H9 (cell line): ENCODE data around the gene ZMAT5. TPM values are rescaled to one million over a fixed set of nuclear protein-coding genes. Genes with fewer than 3 reads are reported as not detected.

Experiments used
- DNase-seq: peaks from one replicate; pipeline ENCODE4 v3.0.0-alpha.2; 2017
- H2AFZ ChIP-seq: one replicate; pipeline ENCODE4 v1.6.1; 2013; ENCODE audit warnings: mild to moderate bottlenecking, low read length, control low read depth, moderate library complexity
- H2AK5ac ChIP-seq: 2 replicates; pipeline ENCODE4 v1.6.1; 2013; ENCODE audit warnings: low read length, control low read depth, mixed read lengths; ENCODE audit not compliant: insufficient read length
- H2BK120ac ChIP-seq: one replicate; pipeline ENCODE4 v1.6.1; 2013; ENCODE audit warnings: low read depth, mild to moderate bottlenecking, low read length, control low read depth, inconsistent platforms; ENCODE audit not compliant: poor library complexity, severe bottlenecking
- H2BK12ac ChIP-seq: 2 replicates; pipeline ENCODE4 v1.6.1; 2013; ENCODE audit warnings: low read length, control low read depth, mixed read lengths, low read depth; ENCODE audit not compliant: insufficient read length
- H2BK15ac ChIP-seq: 2 replicates; pipeline ENCODE4 v1.6.1; 2013; ENCODE audit warnings: low read depth, low read length, control low read depth
- H2BK20ac ChIP-seq: one replicate; pipeline ENCODE4 v1.6.1; 2013; ENCODE audit warnings: low read depth, mild to moderate bottlenecking, low read length, control low read depth, inconsistent platforms; ENCODE audit not compliant: poor library complexity, severe bottlenecking
- H2BK5ac ChIP-seq: 2 replicates; pipeline ENCODE4 v1.6.1; 2013; ENCODE audit warnings: low read length, control low read depth, mixed read lengths; ENCODE audit not compliant: insufficient read length
- H3K14ac ChIP-seq: 2 replicates; pipeline ENCODE4 v1.6.1; 2013; ENCODE audit warnings: low read length, control low read depth; ENCODE audit not compliant: insufficient read depth
- H3K18ac ChIP-seq: 2 replicates; pipeline ENCODE4 v1.6.1; 2013; ENCODE audit warnings: low read depth, mild to moderate bottlenecking, mixed read lengths, low read length, control low read depth; ENCODE audit not compliant: insufficient read length
- H3K23ac ChIP-seq: 2 replicates; pipeline ENCODE4 v1.6.1; 2013; ENCODE audit warnings: low read length, control low read depth, mixed read lengths, low read depth; ENCODE audit not compliant: insufficient read length
- H3K23me2 ChIP-seq: 2 replicates; pipeline ENCODE4 v1.6.1; 2013; ENCODE audit warnings: low read depth, mild to moderate bottlenecking, mixed read lengths, low read length, control low read depth; ENCODE audit not compliant: insufficient read length, poor library complexity, severe bottlenecking
- H3K27ac ChIP-seq: 2 replicates; pipeline ENCODE4 v1.5.1; 2013; ENCODE audit warnings: low read length, control low read depth, mixed read lengths, low read depth; ENCODE audit not compliant: insufficient read length
- H3K27me3 ChIP-seq: 2 replicates; pipeline ENCODE4 v1.6.1; 2013; ENCODE audit warnings: low read length, control low read depth, inconsistent platforms; ENCODE audit not compliant: insufficient read depth
- H3K4ac ChIP-seq: 2 replicates; pipeline ENCODE4 v1.6.1; 2013; ENCODE audit warnings: low read depth, mild to moderate bottlenecking, control low read depth, inconsistent platforms, low read length, moderate library complexity
- H3K4me1 ChIP-seq: 2 replicates; pipeline ENCODE4 v1.6.1; 2013; ENCODE audit warnings: low read length, control low read depth, inconsistent platforms; ENCODE audit not compliant: insufficient read depth
- H3K4me2 ChIP-seq: 2 replicates; pipeline ENCODE4 v1.6.1; 2013; ENCODE audit warnings: low read length, control low read depth, mixed read lengths; ENCODE audit not compliant: insufficient read length, insufficient read depth
- H3K56ac ChIP-seq: 2 replicates; pipeline ENCODE4 v1.6.1; 2013; ENCODE audit warnings: low read depth, mild to moderate bottlenecking, mixed read lengths, low read length, control low read depth; ENCODE audit not compliant: insufficient read length
- H3K79me1 ChIP-seq: 2 replicates; pipeline ENCODE4 v1.6.1; 2013; ENCODE audit warnings: low read depth, mild to moderate bottlenecking, moderate library complexity, low read length, control low read depth, inconsistent platforms; ENCODE audit not compliant: insufficient read depth, poor library complexity, severe bottlenecking
- H3K79me2 ChIP-seq: 2 replicates; pipeline ENCODE4 v1.6.1; 2013; ENCODE audit warnings: low read length, control low read depth, inconsistent platforms; ENCODE audit not compliant: insufficient read depth
- H3K9ac ChIP-seq: 2 replicates; pipeline ENCODE4 v1.6.1; 2013; ENCODE audit warnings: low read length, control low read depth, mixed read lengths; ENCODE audit not compliant: insufficient read length; ENCODE audit errors: extremely low read depth
- H3K9me3 ChIP-seq: one replicate; pipeline ENCODE4 v1.6.1; 2013; ENCODE audit warnings: low read depth, low read length, inconsistent platforms; ENCODE audit not compliant: control insufficient read depth
- H3T11ph ChIP-seq: one replicate; pipeline ENCODE4 v1.6.1; 2013; ENCODE audit warnings: mild to moderate bottlenecking, low read length, control low read depth, inconsistent platforms
- H4K20me1 ChIP-seq: one replicate; pipeline ENCODE4 v1.6.1; 2013; ENCODE audit not compliant: control insufficient read depth, insufficient read length, insufficient read depth
- H4K5ac ChIP-seq: 2 replicates; pipeline ENCODE4 v1.6.1; 2013; ENCODE audit warnings: low read depth, mild to moderate bottlenecking, mixed read lengths, low read length, control low read depth; ENCODE audit not compliant: insufficient read length
- H4K8ac ChIP-seq: replicated peaks from 2 replicates; pipeline ENCODE4 v1.6.1; 2013; ENCODE audit warnings: low read length, control low read depth, mixed read lengths, low read depth; ENCODE audit not compliant: insufficient read length
- H4K91ac ChIP-seq: 2 replicates; pipeline ENCODE4 v1.6.1; 2013; ENCODE audit warnings: low read depth, mild to moderate bottlenecking, moderate library complexity, mixed read lengths, low read length, control low read depth; ENCODE audit not compliant: insufficient read length
- H3K27ac Mint-ChIP-seq, 3 experiments: 2 replicates in 2 of 3; 3 replicates in 1 of 3; pipeline ENCODE4 v1.8.0; 2020 to 2021; ENCODE audit warnings: mixed read lengths in 3 of 3, mild to moderate bottlenecking in 1 of 3, moderate library complexity in 1 of 3
- H3K27me3 Mint-ChIP-seq: 2 replicates; pipeline ENCODE4 v1.8.0; 2021; ENCODE audit warnings: low read depth, mild to moderate bottlenecking, moderate library complexity, mixed read lengths
- H3K36me3 Mint-ChIP-seq, 3 experiments: 2 replicates in 2 of 3; 3 replicates in 1 of 3; pipeline ENCODE4 v1.8.0; 2020 to 2021; ENCODE audit warnings: low read depth in 3 of 3, mixed read lengths in 3 of 3; ENCODE audit not compliant: insufficient read depth in 1 of 3
- H3K4me1 Mint-ChIP-seq, 2 experiments: 2 replicates each; pipeline ENCODE4 v1.8.0; 2020; ENCODE audit warnings: mixed read lengths in 2 of 2
- H3K4me3 Mint-ChIP-seq, 2 experiments: 2 replicates in 1 of 2; 3 replicates in 1 of 2; pipeline ENCODE4 v1.8.0; 2020 to 2021; ENCODE audit warnings: mild to moderate bottlenecking in 2 of 2, mixed read lengths in 2 of 2, moderate library complexity in 1 of 2
- H3K9me3 Mint-ChIP-seq, 2 experiments: 2 replicates in 1 of 2; 3 replicates in 1 of 2; pipeline ENCODE4 v1.8.0; 2020; ENCODE audit warnings: mild to moderate bottlenecking in 2 of 2, mixed read lengths in 2 of 2, moderate library complexity in 1 of 2
- CTCF ChIP-seq: fragments of 200-600 bp; sonication (generic); conservative IDR thresholded peaks from 3 replicates; pipeline ENCODE4 v1.8.0; 2021; ENCODE audit warnings: antibody characterized with exemption, mild to moderate bottlenecking
- WGBS: extraction: QIAGEN DNeasy Blood & Tissue Kit; methylation state at CpG from one replicate; pipeline ENCODE4 v1.1.7; 2013; ENCODE audit warnings: missing lambda C conversion rate, low lambda C conversion rate, mixed read lengths; ENCODE audit not compliant: insufficient read length; ENCODE audit errors: extremely low coverage; 5-methylcytosine and 5-hydroxymethylcytosine counted together
- total RNA-seq: library from RNA; stranded (reverse); gene quantifications from 2 replicates; pipeline ENCODE4 v1.2.1, GENCODE V29; 2021

ZMAT5 gene
- total RNA-seq, 1 experiment from 2014 or later, result 13.9 TPM

GRCh38 chr22:29727131-29727523 lies 39.7 kb downstream of the ZMAT5 start:
- Histone ChIP-seq H2BK5ac (no peak overlapping the region), H3K14ac (no peak overlapping the region), H3K4me1 (no peaks in the 10 kb centered on the region), H2AFZ (no peak overlapping the region), H4K20me1 (peaks cover 2% of the 10 kb centered on the region), H2BK15ac (no peak overlapping the region), H4K91ac (no peak overlapping the region), H3T11ph (no peak overlapping the region), H2BK12ac (no peak overlapping the region), H3K56ac (no peak overlapping the region), H2BK20ac (no peak overlapping the region), H3K9ac (no peak overlapping the region), H3K9me3 (no peaks in the 10 kb centered on the region), H3K23me2 (no peaks in the 10 kb centered on the region), H3K79me2 (no peaks in the 10 kb centered on the region), H3K79me1 (no peaks in the 10 kb centered on the region), H3K4me2 (no peak overlapping the region), H2BK120ac (no peak overlapping the region), H3K18ac (peak overlapping the region; percentile 19), H4K5ac (no peak overlapping the region), H3K27ac (no peak overlapping the region), H3K4ac (no peak overlapping the region), H3K23ac (no peak overlapping the region), H2AK5ac (no peak overlapping the region), H4K8ac (no peak overlapping the region), H3K27me3 (no peaks in the 10 kb centered on the region)
- Mint-ChIP-seq H3K9me3 (no peaks in the 10 kb centered on the region; a peak in 1 of 5 replicates), H3K27me3 (peaks cover 44% of the 10 kb centered on the region), H3K27ac (no peak overlapping the region; a peak in 1 of 7 replicates), H3K36me3 (no peaks in the 10 kb centered on the region), H3K4me1 (peaks cover 9 to 11% of the 10 kb centered on the region in 2 experiments; a peak in 3 of 4 replicates), H3K4me3 (no peak overlapping the region)
- TF ChIP-seq CTCF, result peak; percentile 65
- peak; percentile 79 for DNase-seq
- no CpG with 5 or more reads among the region's 17 CpGs for WGBS
